Measurements from ENCODE around the gene NSRP1. TPM values are rescaled to one million over a fixed set of nuclear protein-coding genes. Genes with fewer than 3 reads are reported as not detected.

Gene NSRP1
- total and polyA plus RNA-seq, 2 of the 8 experiments (the other 6 are each of a cell fraction or from before 2014, with no cell fraction given), result 6.1 to 22.4 TPM

DNA sequence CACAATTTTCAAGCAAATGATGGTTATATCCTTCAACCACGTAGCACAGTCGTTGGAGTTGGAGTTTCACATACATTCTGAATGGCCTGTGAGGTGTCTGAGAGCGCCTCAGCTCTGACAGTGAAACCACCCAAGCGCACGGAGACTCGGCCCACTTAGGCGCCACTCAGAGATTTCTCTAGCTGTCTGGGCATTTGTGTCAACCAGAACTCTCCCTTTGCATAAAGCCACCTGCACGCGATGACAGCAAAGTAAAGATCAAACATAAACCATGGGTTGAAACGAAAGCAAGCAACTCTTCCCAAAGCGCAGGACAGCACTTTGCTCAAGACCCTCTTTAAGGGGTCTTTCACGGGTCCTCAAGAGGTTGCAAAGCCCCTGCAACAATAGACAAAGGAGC, 118.3 kb downstream of the NSRP1 start:
- H3K23me2 ChIP-seq (ENCODE audit: low read depth, low read length), result peaks cover 17% of the 10 kb centered on the region; the same call in 1 of the 2 replicates
- H3K18ac ChIP-seq (ENCODE audit: extremely low read depth, low read length), result no peak overlapping the region
- H2BK20ac ChIP-seq (ENCODE audit: low read length), result no peak overlapping the region
- H3K4me1 ChIP-seq (replicated peaks in 1 of 4; ENCODE audit: control insufficient read depth in 3 of 4, insufficient read depth in 4 of 4, low read length in 3 of 4), result peaks cover 0 to 18% (median 15%) of the 10 kb centered on the region in 4 experiments; a peak in 5 of 7 replicates
- FAIRE-seq (no peak), DNase-seq (ENCODE audit: low read depth in 1 of 2, low spot score in 2 of 2) (no peak)
- TF ChIP-seq, protein P1, sequence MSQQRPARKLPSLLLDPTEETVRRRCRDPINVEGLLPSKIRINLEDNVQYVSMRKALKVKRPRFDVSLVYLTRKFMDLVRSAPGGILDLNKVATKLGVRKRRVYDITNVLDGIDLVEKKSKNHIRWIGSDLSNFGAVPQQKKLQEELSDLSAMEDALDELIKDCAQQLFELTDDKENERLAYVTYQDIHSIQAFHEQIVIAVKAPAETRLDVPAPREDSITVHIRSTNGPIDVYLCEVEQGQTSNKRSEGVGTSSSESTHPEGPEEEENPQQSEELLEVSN (IDR thresholded peaks at IDR 0.05), result no peak
- TF ChIP-seq EGR1 (IDR thresholded peaks at IDR 0.05; ENCODE audit: borderline replicate concordance, low read depth, low read length), result no peak
- no peak for TF ChIP-seq POLR2A (IDR thresholded peaks at IDR 0.05; ENCODE audit: control extremely low read depth in 1 of 2, low read depth in 2 of 2, low read length in 2 of 2)
- no peak for TF ChIP-seq MAFK (IDR thresholded peaks at IDR 0.05; ENCODE audit: low read depth, low read length)
- no peak for TF ChIP-seq PHF8 (conservative IDR thresholded peaks at IDR 0.05; ENCODE audit: low read depth, low read length)
- no peak overlapping the region for H2BK120ac ChIP-seq (replicated peaks; ENCODE audit: low read depth, low read length)
- no peak overlapping the region for H3K56ac ChIP-seq (replicated peaks; ENCODE audit: insufficient read length, low read depth, low read length)
- H4K8ac ChIP-seq (ENCODE audit: extremely low read depth, insufficient read depth, low read length), result no peak overlapping the region; the same call in 1 of the 2 replicates
- H3K36me3 ChIP-seq (ENCODE audit: control insufficient read depth in 2 of 4, insufficient read depth in 4 of 4, low read length in 3 of 4), result peaks cover 0 to 7% (median 0%) of the 10 kb centered on the region in 4 experiments; a peak in 1 of 8 replicates
- no peak overlapping the region for H3K14ac ChIP-seq (ENCODE audit: insufficient read length)
- POLR2A ChIA-PET (ENCODE audit: partially characterized antibody), result interaction anchor here (0.7 to 1.3 kb wide), 4 partner anchors 8 to 109 kb away, joined by 3 to 4 read pairs (median 4); no protein-coding TSS in a partner anchor
- H3K79me2 ChIP-seq (ENCODE audit: control insufficient read depth in 1 of 2, insufficient read depth in 2 of 2, low read length in 2 of 2), result no peaks in the 10 kb centered on the region
- H4K5ac ChIP-seq (ENCODE audit: insufficient read length, low read depth, low read length), result no peak overlapping the region
- no peak overlapping the region for H3K4ac ChIP-seq (replicated peaks; ENCODE audit: insufficient read length, low read depth, low read length)
- peak overlapping the region; percentile 34 to 63 (median 48); a peak in 4 of 8 replicates for H3K4me3 ChIP-seq (ENCODE audit: extremely low read depth in 1 of 4, insufficient read depth in 2 of 4, low read depth in 3 of 4, low read length in 4 of 4)
- no peak overlapping the region for H2BK5ac ChIP-seq (ENCODE audit: low read depth, low read length)
- H3K9ac ChIP-seq (replicated peaks in 1 of 4; ENCODE audit: extremely low read depth in 1 of 4, low read depth in 3 of 4, low read length in 3 of 4), result no peak overlapping the region
- no peak overlapping the region for H2BK12ac ChIP-seq (ENCODE audit: low read depth, low read length)
- WGBS, 2 experiments (ENCODE audit: extremely low coverage in 1 of 2, insufficient coverage in 1 of 2, insufficient read length in 1 of 2, insufficient replicate concordance in 2 of 2, low coverage in 1 of 2, low lambda C conversion rate in 2 of 2, missing lambda C conversion rate in 1 of 2), result 66% methylated on average over 12 of the region's 12 CpGs; no CpG with 5 or more reads in 1 of the 2 experiments
- H4K20me1 ChIP-seq (replicated peaks in 1 of 2; ENCODE audit: control insufficient read depth in 1 of 2, insufficient read depth in 2 of 2, low read length in 2 of 2), result no peaks in the 10 kb centered on the region
- H2BK15ac ChIP-seq (ENCODE audit: low read length), result no peak overlapping the region
- no peak overlapping the region for H4K91ac ChIP-seq (replicated peaks; ENCODE audit: insufficient read length, low read length)
- H3K79me1 ChIP-seq (ENCODE audit: low read depth, low read length), result no peaks in the 10 kb centered on the region
- H3K23ac ChIP-seq (ENCODE audit: insufficient read length), result no peak overlapping the region
- peak overlapping the region; percentile 67 to 88 for H3K4me2 ChIP-seq (ENCODE audit: insufficient read depth in 1 of 2, low read depth in 2 of 2, low read length in 2 of 2)
- H2AK5ac ChIP-seq (ENCODE audit: low read depth, low read length), result no peak overlapping the region
- peaks cover 32 to 63% (median 57%) of the 10 kb centered on the region in 4 experiments for H3K27me3 ChIP-seq (replicated peaks in 1 of 4; ENCODE audit: control insufficient read depth in 3 of 4, extremely low read depth in 1 of 4, insufficient read depth in 3 of 4, low read length in 3 of 4)
- no peak overlapping the region for H3K27ac ChIP-seq (ENCODE audit: low read depth, low read length)
- H3K9me3 ChIP-seq (ENCODE audit: insufficient read depth in 2 of 2, low read depth in 1 of 2, low read length in 1 of 2), result peaks cover under 1 to 4% of the 10 kb centered on the region in 2 experiments; a peak in 1 of 4 replicates
- CTCF ChIA-PET (ENCODE audit: partially characterized antibody), result interaction anchor here (0.6 to 5.0 kb wide), 3 partner anchors 106 to 131 kb away, joined by 3 to 36 read pairs (median 5); no protein-coding TSS in a partner anchor
- H2AFZ ChIP-seq (ENCODE audit: low read length), result peak overlapping the region; percentile 34; the same call in 1 of the 2 replicates
